NB4 (cell line): Measurements from ENCODE around the gene FAIM2.

Experiments used
- CTCF ChIP-seq: IDR thresholded peaks from one replicate; pipeline ENCODE4 v1.5.1; 2012; ENCODE audit warnings: low read depth, low read length
- MAX ChIP-seq: IDR thresholded peaks from 2 replicates; pipeline ENCODE4 v1.6.1; 2011; ENCODE audit warnings: low read depth, low read length
- POLR2A ChIP-seq: IDR thresholded peaks from 2 replicates; pipeline ENCODE4 v1.6.1; 2011; ENCODE audit warnings: mild to moderate bottlenecking; ENCODE audit not compliant: insufficient read length; ENCODE audit errors: extremely low read depth

GRCh38 chr12:49902399-49903350 is 1.0 kb downstream of the FAIM2 start:
- TF ChIP-seq CTCF (no peak), POLR2A (no peak), MAX (no peak)
